HL-60/S4 treated with retinoic acid at 250 ng/mL for 4 days and 3 days (cell line): ENCODE data around the gene MCTP1.

Source experiments
- in situ Hi-C: fragments of 300-500 bp; cut with MboI; formaldehyde crosslinking; loops from 2 replicates; pipeline ENCODE4 v1.7.0; 2022; ENCODE audit warnings: low sequenced_read_pairs

MCTP1 gene

GRCh38 chr5:95284572-95285408 is at the start of gene MCTP1:
Gene MCTP1 (minus strand): TSS chr5:95285094.
- in situ Hi-C loops = no loop called here

DNA sequence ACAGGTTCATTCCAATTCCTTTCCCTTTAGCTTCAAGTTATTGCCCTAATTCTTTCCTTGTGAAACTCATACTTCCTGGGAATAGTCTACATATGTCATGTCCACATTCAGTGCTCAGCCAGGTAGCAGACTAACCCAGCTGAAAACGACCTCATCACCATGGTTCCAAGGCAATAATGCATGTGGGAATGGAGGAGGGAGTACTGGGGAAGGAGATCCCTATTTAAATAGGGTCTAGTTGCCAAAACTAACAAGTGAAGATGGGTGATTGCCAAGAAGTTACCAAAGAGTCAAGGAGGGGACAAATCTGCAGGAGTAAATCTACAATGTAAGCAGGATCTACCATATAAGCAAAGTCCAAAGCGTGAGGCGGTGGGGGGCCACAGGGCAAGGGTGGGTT is 47.3 kb upstream of the MCTP1 start:
- in situ Hi-C loops = no loop called here

DNA sequence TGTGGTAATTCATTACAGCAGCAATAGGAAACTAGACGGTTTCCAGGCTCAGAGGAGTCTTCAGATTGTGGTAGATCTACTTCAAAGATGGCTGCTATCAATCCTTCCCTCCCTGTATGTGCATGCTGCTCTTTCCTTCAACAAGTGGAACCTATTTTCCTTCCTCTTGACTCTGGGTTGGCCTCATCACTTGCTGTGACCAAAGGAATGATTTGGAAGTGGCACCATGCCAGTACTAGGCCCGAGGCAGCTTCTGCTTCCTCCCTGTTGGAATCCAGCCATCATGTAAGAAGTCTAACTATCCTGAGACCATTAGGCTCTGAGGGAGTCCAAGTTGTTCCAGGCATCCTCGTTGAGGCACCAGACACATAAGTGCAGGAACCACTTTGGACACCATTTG is 46.5 kb upstream of the MCTP1 start:
- in situ Hi-C loops = no loop called here

DNA sequence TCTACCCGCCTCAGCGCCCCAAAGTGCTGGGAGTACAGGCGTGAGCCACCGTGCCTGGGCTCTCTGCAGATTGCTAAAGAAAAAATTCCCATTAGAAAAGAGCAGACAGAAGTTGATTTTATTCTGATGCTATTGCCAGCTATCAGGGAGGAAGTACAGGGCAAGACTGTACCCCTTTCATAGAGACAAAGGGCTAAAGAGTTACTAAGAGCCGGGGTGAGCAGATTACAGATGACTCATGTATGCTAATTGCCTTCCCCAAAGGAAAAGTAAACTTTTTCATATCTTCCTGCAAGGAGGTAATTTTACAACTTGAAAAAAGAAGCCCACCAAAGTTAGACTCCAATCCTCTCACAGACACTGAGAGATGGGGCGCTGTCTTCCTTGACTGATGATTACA is 42.3 kb upstream of the MCTP1 start:
- in situ Hi-C loops = no loop called here

GRCh38 chr5:95317687-95318086 is 32.8 kb upstream of the MCTP1 start:
- in situ Hi-C loops = no loop called here

- in situ Hi-C loops = no loop called here
Observed at GRCh38 chr5:95317085-95317484, 32.2 kb upstream of the MCTP1 start.

GRCh38 chr5:95304711-95305110 is 19.8 kb upstream of the MCTP1 start:
- in situ Hi-C loops = no loop called here

DNA sequence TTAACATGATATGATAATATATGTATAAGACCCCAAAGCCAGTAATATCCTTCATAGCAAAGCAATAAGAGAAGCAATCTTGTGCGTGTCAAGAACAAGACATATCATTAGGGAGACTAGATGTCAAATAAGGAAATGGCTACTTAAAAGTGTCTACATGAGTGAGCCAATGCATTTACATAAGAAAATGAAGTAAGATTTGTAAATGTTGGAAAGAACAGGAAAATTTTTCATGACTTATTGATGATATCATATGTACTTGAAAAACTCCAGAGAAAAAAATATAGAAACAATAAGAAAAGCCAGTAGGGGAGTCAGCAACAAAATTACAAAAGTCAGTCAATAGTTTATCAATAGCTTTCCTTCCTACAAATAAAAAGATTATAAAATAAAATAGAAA is 13.8 kb upstream of the MCTP1 start:
- in situ Hi-C loops = no loop called here

GRCh38 chr5:95296291-95296690 is 11.4 kb upstream of the MCTP1 start:
- in situ Hi-C loops = no loop called here

DNA sequence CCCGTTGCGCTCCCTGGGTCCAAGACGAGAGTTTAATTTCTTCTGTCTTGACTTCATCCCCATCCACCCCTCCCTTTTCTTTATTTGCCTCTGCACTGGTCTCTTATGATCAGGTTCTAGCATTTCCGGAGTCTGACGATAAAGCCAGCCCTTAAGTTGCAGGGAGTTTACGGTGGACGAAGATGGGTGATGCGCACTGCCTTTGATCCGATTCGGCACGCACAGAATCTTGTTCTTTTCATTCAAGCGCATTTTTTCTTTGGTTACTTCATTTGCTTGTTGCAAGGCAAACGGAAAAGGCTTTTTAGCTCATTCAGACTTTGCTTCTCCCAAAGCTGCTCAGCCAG is 488 bp upstream of the MCTP1 start:
- in situ Hi-C loops = no loop called here

- in situ Hi-C loops = no loop called here
Observed at GRCh38 chr5:95283761-95284571, 928 bp downstream of the MCTP1 start.

DNA sequence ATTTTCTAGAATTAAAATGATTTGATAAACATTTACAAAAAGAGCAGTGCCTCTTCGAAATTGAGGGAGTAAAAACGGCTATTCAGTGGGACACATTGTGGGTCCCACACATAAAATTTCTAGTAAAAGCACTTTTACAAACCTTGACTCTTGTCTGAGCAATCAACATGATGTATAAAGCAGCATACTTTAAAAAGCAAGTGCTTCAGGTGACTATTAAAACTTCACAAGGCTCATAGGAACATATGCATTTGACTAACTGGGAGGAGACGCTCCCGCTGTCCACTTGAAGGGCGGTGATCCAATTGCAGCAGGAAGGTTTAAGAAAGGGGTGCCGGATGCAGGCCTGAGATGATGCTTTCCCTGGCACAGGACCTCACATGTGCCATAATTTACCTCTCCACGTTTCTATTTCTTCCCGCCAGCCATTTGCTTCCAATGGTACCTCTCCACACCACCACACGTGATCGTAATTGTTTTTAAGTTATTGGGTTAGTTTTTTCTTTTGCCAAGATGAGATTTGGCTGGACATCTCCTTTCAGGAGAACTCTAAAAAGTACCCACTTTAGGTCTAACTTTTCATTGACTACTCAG is 1.8 kb downstream of the MCTP1 start:
- in situ Hi-C loops = no loop called here

DNA sequence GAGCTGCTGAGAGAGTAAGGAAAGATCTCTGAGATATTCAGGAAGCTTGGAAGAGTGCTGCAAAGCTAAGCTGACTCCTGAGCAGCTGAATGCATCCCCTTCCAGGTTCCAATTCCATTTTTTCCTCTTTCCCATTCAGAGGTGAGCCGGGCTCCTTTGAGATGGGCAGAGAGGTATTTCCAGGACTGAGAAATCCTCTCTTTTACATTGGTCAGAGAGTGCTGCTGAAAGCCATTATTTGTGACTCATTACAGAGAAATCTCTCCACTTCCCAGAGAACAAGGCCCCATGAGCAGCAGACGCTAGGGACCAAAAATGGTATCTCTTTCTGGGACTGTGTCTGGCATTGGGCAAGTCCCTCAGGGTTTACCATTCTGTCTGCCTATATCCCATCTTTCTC is 3.7 kb downstream of the MCTP1 start:
- in situ Hi-C loops = no loop called here

GRCh38 chr5:95280401-95281095 is 4.3 kb downstream of the MCTP1 start:
- in situ Hi-C loops = no loop called here

DNA sequence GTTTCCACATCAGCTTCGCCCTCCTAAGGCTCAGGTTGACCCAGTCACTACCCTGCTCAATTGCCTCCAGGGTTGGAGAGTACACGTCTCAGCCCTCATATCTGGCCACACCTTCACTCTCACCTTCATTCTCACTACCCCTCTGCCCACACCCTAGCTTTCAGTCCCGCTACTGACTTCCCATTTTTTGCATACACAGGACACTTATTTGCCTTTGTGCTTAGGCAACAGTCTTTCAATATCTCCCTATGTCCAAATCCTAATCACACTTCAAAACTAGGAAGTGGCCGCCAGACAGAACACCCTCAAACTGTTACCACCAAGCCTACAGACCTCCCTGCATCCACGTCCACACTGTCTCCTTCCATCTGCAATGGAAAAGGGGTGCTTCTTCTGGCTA is 10.9 kb downstream of the MCTP1 start:
- in situ Hi-C loops = no loop called here

DNA sequence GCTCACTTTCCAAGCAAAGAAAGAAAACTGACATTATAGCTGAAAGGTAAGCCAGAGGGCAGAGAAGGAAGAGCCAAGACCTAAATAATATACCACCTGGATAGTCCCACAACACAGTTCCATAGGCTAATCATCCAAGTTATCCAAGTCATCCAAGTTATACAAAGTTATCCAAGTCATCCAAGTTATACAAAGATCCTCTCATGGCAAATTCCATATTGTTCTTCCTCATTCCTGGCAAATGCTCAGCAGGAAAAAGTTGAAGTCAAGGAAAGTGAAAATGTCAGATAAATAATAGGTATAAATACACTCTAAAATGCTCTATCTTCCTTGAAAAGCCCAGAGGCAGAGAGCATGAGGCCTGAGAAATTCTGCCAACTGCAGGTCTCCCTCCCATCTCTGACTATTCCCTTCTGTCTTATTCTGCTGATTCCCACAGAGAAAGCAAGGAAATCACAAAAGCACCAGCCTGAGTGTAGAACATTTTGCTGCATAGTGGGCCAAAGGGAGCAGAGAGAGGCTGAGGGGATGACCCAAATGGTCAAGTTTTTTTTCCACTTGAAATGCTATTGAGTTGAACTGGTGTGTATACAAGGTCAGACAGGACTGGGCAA is 12.5 kb downstream of the MCTP1 start:
- in situ Hi-C loops = no loop called here

GRCh38 chr5:95262933-95263660 is 21.8 kb downstream of the MCTP1 start:
- in situ Hi-C loops = no loop called here

GRCh38 chr5:95261437-95262175 is 23.3 kb downstream of the MCTP1 start:
- in situ Hi-C loops = no loop called here

GRCh38 chr5:95256991-95257390 is 27.9 kb downstream of the MCTP1 start:
- in situ Hi-C loops = no loop called here

DNA sequence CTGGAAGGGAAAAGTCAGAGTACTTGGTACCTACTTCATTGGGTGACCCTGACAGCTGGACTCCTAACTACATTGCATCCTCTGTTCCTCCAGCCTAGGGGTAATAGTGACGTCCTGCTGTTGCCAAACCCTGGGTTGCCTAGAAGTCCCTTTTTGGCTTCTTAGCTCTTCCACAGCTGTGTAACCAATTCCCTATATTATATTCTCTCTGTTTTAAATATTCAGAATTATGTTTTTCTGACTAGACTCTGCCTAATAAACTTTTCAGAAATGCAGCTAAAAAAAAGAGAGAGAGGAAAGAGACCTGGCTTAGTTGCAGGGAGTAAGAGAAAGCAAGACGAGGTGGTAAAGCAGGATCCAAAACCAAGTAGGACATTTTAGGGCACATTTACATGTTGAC is 28.4 kb downstream of the MCTP1 start:
- in situ Hi-C loops = no loop called here
